Measurements from ENCODE around the gene KCNC4.

Gene KCNC4

GRCh38 chr1:110200666-110201065, 9.4 kb upstream of the KCNC4 start:
- H3K27ac ChIP-seq = no peak overlapping the region

DNA sequence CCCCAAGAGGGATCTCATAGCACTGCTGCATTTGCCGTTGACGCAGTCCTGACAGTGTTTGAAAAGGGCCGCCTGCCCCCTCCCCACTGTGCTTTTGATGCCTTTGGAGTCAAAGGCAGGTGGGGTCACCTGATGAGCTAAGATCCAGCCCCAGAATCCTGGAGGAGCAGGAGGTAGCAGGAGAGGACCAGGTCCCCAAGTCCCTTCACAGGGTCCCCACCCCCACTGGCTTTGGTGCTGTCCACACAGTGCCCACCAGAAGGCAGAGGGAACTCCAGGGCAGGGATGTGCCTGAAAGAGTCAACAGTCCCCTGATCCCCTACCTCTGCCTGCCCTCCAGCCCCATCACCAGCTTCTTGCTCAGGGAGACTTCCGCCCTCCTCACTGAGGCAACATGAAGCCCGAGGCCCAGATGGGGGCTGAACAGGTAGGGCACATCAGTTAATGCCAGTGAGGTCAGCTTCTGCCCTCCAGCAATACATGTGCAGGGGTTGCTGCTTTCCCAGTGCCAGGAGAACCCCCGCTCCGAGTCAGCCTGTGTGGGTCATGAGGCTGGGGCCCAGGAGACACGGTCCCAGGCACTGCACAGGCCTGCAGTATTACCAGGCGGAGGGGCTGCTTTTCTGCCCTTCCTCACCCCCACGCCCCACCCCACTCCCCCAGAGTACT, 8.8 kb upstream of the KCNC4 start:
- H3K27ac ChIP-seq = no peak overlapping the region
- TF ChIP-seq, protein P1, sequence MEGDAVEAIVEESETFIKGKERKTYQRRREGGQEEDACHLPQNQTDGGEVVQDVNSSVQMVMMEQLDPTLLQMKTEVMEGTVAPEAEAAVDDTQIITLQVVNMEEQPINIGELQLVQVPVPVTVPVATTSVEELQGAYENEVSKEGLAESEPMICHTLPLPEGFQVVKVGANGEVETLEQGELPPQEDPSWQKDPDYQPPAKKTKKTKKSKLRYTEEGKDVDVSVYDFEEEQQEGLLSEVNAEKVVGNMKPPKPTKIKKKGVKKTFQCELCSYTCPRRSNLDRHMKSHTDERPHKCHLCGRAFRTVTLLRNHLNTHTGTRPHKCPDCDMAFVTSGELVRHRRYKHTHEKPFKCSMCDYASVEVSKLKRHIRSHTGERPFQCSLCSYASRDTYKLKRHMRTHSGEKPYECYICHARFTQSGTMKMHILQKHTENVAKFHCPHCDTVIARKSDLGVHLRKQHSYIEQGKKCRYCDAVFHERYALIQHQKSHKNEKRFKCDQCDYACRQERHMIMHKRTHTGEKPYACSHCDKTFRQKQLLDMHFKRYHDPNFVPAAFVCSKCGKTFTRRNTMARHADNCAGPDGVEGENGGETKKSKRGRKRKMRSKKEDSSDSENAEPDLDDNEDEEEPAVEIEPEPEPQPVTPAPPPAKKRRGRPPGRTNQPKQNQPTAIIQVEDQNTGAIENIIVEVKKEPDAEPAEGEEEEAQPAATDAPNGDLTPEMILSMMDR (conservative IDR thresholded peaks at IDR 0.05) = no peak

More at GRCh38 chr1:110200666-110201065, 9.4 kb upstream of the KCNC4 start:
- TF ChIP-seq, protein P1 (conservative IDR thresholded peaks at IDR 0.05) = no peak

GRCh38 chr1:110203021-110203661, 7.0 kb upstream of the KCNC4 start:
- H3K27ac ChIP-seq = peak overlapping the region; percentile 89
- TF ChIP-seq, protein P1 (conservative IDR thresholded peaks at IDR 0.05) = peak; percentile 92

DNA sequence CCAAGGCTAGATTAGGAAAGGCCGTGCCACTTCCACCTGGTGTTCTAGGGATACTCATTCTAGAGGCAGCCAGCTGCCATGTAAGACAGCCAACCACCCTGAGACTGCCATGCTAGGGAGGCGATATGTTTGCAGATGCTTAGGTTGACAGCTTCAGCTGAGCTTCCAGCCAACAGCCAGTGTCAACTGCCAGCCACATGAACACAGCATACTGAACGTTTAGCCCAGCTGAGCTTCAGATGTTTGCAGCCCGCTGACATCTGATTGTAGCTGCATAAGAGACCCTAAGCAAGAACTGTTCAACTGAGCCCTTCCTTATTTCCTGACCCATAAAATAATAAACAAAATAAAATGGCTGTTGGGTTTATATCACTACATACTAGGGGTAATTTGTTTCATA, 5.0 kb upstream of the KCNC4 start:
- TF ChIP-seq, protein P1 (conservative IDR thresholded peaks at IDR 0.05) = no peak
- peak overlapping the region; percentile 89; the same call in 1 of the 2 replicates for H3K27ac ChIP-seq

DNA sequence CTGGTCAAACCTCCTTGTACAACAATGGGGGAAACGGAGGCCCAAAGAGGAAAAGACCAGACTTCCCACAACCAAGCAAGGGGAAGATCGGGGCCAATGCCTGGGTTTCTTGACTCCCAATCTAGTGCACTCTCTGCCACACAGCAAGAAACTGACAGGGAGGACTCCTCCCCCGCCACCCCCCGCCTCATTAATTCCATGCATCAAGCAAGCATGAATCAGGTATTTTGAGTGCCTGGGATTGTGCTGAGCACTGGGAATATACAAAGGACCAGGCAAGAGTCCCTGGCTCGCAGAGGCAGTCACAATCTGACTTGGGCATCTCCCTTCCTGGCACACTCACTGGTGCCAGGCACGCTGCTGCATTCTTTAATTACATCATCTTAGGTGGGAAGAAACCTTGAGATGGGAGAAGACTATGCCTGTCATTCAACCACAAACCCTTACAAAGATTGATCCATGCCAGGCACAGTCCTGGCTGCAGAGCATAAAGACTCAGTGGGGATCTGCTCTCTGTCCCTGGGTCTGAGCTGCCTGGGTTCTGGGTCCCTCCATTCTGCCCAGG, 4.4 kb upstream of the KCNC4 start:
- no peak overlapping the region for H3K27ac ChIP-seq
- TF ChIP-seq, protein P1 (conservative IDR thresholded peaks at IDR 0.05) = no peak

DNA sequence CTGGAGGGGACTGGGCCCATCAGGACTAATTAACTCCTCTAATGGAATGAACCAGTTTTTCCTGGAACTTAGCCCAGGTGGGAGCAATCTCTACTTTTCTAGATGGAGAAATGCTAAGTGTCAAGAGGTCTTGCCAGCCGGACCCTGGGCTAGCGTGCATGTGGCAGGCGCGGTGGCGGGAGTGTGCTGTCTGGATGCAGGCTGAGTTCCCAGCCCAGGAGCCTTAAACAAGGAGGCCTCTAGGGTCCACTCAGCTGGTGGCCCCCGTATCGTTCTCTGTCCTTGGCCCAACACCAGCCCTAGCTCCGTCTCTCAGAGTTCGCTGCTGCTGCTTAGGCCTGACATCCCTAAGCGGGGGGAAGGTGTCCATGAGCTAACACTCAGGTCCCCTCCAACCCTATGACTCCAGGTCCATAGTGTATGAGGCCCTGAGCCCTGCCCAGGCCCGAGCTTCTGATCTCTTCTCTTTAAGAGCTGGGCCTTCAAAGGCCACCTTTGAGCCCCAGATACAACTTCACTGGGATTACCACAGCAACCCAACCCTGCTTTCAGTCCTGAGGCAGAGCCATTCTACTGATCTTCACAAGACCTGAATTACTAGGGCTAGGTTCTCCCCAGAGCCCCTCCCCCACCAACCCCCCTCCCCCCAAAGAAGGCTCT, 3.7 kb upstream of the KCNC4 start:
- TF ChIP-seq, protein P1 (conservative IDR thresholded peaks at IDR 0.05) = no peak
- no peak overlapping the region for H3K27ac ChIP-seq

DNA sequence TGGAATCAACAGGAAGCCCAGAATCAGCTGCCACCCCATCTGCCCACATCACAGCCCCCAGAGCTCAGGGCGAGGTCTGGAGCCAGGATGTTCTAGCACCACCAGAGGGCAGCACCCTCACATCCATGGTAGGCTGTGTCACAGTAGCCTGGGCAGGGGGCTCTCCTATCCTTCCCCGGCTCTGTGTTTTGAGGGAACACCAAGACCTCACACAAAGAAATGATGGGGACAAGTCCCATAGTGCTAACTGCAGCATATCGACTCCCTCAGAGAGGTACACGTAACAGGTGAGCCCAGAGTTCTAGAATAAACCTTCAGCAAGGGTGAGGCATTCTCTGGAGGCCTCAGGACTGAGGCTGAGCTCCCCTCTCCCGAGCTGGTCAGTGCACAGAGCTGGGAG, 2.3 kb upstream of the KCNC4 start:
- no peak overlapping the region; the same call in 1 of the 2 replicates for H3K27ac ChIP-seq
- TF ChIP-seq, protein P1 (conservative IDR thresholded peaks at IDR 0.05) = peak; percentile 90
